OCI-LY1 (cell line): ENCODE measurements around the gene ARFIP2.

Source experiments
- H2AFZ ChIP-seq: fragments of 200-600 bp; sonication (generic), shearing (Covaris generic); 2 replicates; pipeline ENCODE4 v1.6.0; 2014; ENCODE audit warnings: antibody characterized with exemption, mild to moderate bottlenecking, low read length
- H3F3A ChIP-seq: fragments of 200-600 bp; sonication (generic), shearing (Covaris generic); 2 replicates; pipeline ENCODE4 v1.6.0; 2014; ENCODE audit warnings: mild to moderate bottlenecking, antibody characterized with exemption, low read length, moderate library complexity; ENCODE audit not compliant: insufficient read depth
- H3K27ac ChIP-seq: fragments of 200-600 bp; sonication (generic); 2 replicates; pipeline ENCODE4 v1.5.1; 2014; ENCODE audit warnings: low read length, mixed run types, mild to moderate bottlenecking, low read depth; ENCODE audit not compliant: poor library complexity, severe bottlenecking
- H3K27me3 ChIP-seq: fragments of 200-600 bp; sonication (generic); 2 replicates; pipeline ENCODE4 v1.6.0; 2014; ENCODE audit warnings: antibody characterized with exemption, mild to moderate bottlenecking, low read length, moderate library complexity; ENCODE audit not compliant: insufficient read depth
- H3K36me3 ChIP-seq: fragments of 200-600 bp; sonication (generic); 2 replicates; pipeline ENCODE4 v1.6.1; 2014; ENCODE audit warnings: mild to moderate bottlenecking, antibody characterized with exemption, low read length, moderate library complexity, mixed read lengths; ENCODE audit not compliant: insufficient read depth
- H3K4me1 ChIP-seq: fragments of 200-600 bp; sonication (generic); 2 replicates; pipeline ENCODE4 v1.5.1; 2014; ENCODE audit warnings: mild to moderate bottlenecking, low read length, moderate library complexity; ENCODE audit not compliant: insufficient read depth, severe bottlenecking
- H3K4me2 ChIP-seq: fragments of 200-600 bp; sonication (generic), shearing (Covaris generic); 2 replicates; pipeline ENCODE4 v1.6.1; 2014; ENCODE audit warnings: low read length
- H3K4me3 ChIP-seq: fragments of 200-600 bp; sonication (generic); 2 replicates; pipeline ENCODE4 v1.5.1; 2014; ENCODE audit warnings: low read length, low read depth, mild to moderate bottlenecking, mixed read lengths; ENCODE audit not compliant: poor library complexity, severe bottlenecking
- H3K79me2 ChIP-seq: fragments of 200-600 bp; shearing (Covaris generic); 2 replicates; pipeline ENCODE4 v1.6.1; 2016; ENCODE audit warnings: mixed run types, low read length, mixed read lengths; ENCODE audit not compliant: insufficient read depth
- H3K9ac ChIP-seq: fragments of 200-600 bp; sonication (generic), shearing (Covaris generic); 2 replicates; pipeline ENCODE4 v1.6.1; 2014; ENCODE audit warnings: mild to moderate bottlenecking, low read length, mixed read lengths
- H3K9me2 ChIP-seq: fragments of 200-600 bp; sonication (generic), shearing (Covaris generic); 2 replicates; pipeline ENCODE4 v1.6.1; 2014; ENCODE audit warnings: low read depth, mild to moderate bottlenecking, low read length, mixed read lengths
- H3K9me3 ChIP-seq: fragments of 200-600 bp; shearing (Covaris generic); 2 replicates; pipeline ENCODE4 v1.6.1; 2014; ENCODE audit warnings: low read length, mixed read lengths
- H4K20me1 ChIP-seq: fragments of 200-600 bp; sonication (generic), shearing (Covaris generic); 2 replicates; pipeline ENCODE4 v1.6.0; 2016; ENCODE audit warnings: mild to moderate bottlenecking, low read length; ENCODE audit not compliant: insufficient read depth
- CTCF ChIP-seq: fragments of 200-600 bp; sonication (generic), shearing (Covaris generic); IDR thresholded peaks from 2 replicates; pipeline ENCODE4 v1.5.1; 2017; ENCODE audit warnings: mild to moderate bottlenecking, antibody characterized with exemption, low read length, moderate library complexity, mixed read lengths
- EZH2 ChIP-seq: fragments of 200-600 bp; sonication (generic), shearing (Covaris generic); IDR thresholded peaks from 2 replicates; pipeline ENCODE4 v1.8.0; 2017; ENCODE audit warnings: borderline replicate concordance, mixed run types, mild to moderate bottlenecking, antibody characterized with exemption, low read length, moderate library complexity, mixed read lengths

Gene ARFIP2

GRCh38 chr11:6497069-6497839 lies 16.1 kb upstream of the ARFIP2 start, which contains the start of gene DNHD1:
Gene DNHD1 (plus strand): TSS chr11:6497280. CDS start chr11:6498216, 936 bp downstream.
- Histone ChIP-seq H2AFZ (no peak within 1 kb of the TSS), H3K9me2 (no peaks in the 10 kb centered on the region), H3K4me3 (no peak within 1 kb of the TSS), H3K27ac (no peak within 1 kb of the TSS), H3K4me2 (no peak within 1 kb of the TSS), H3K4me1 (no peaks in the 10 kb centered on the region), H3K27me3 (no peaks in the 10 kb centered on the region), H3K36me3 (peaks cover 40% of the 10 kb centered on the region), H3K9ac (no peak within 1 kb of the TSS), H3F3A (no peaks in the 10 kb centered on the region), H3K79me2 (no peaks in the 10 kb centered on the region), H4K20me1 (no peaks in the 10 kb centered on the region), H3K9me3 (no peaks in the 10 kb centered on the region)
- no peak for TF ChIP-seq EZH2

- no peaks in the 10 kb centered on the region for H3K4me1 ChIP-seq
- no peaks in the 10 kb centered on the region for H3K9me3 ChIP-seq
- H3K27me3 ChIP-seq, result no peaks in the 10 kb centered on the region
- H2AFZ ChIP-seq, result no peak overlapping the region
- no peaks in the 10 kb centered on the region for H3K9me2 ChIP-seq
- H3K9ac ChIP-seq, result no peak overlapping the region
- H3K4me3 ChIP-seq, result no peak overlapping the region
- H3F3A ChIP-seq, result no peaks in the 10 kb centered on the region
- H3K27ac ChIP-seq, result no peak overlapping the region
- TF ChIP-seq CTCF (no peak), EZH2 (no peak)
- no peaks in the 10 kb centered on the region for H3K79me2 ChIP-seq
- H4K20me1 ChIP-seq, result no peaks in the 10 kb centered on the region
- peaks cover 74% of the 10 kb centered on the region for H3K36me3 ChIP-seq
- no peak overlapping the region for H3K4me2 ChIP-seq
Observed at GRCh38 chr11:6489306-6489705, 8.2 kb upstream of the ARFIP2 start.

GRCh38 chr11:6488821-6489220 lies 7.7 kb upstream of the ARFIP2 start:
- Histone ChIP-seq H4K20me1 (no peaks in the 10 kb centered on the region), H3K4me3 (no peak overlapping the region), H3K79me2 (no peaks in the 10 kb centered on the region), H3F3A (no peaks in the 10 kb centered on the region), H3K27ac (no peak overlapping the region), H3K9me2 (no peaks in the 10 kb centered on the region), H3K9me3 (no peaks in the 10 kb centered on the region), H3K4me1 (no peaks in the 10 kb centered on the region), H3K9ac (no peak overlapping the region), H2AFZ (no peak overlapping the region), H3K4me2 (no peak overlapping the region), H3K36me3 (peaks cover 79% of the 10 kb centered on the region), H3K27me3 (no peaks in the 10 kb centered on the region)
- TF ChIP-seq EZH2, result no peak
- TF ChIP-seq CTCF, result no peak

- H3K9me2 ChIP-seq, result no peaks in the 10 kb centered on the region
- no peaks in the 10 kb centered on the region for H3F3A ChIP-seq
- no peaks in the 10 kb centered on the region for H3K27me3 ChIP-seq
- no peak overlapping the region for H3K9ac ChIP-seq
- H3K79me2 ChIP-seq, result 0 out of 2 replicates have a peak, but pooled peaks cover 2% of the 10 kb centered on the region
- H4K20me1 ChIP-seq, result no peaks in the 10 kb centered on the region
- H3K4me2 ChIP-seq, result no peak overlapping the region
- no peak overlapping the region for H3K4me3 ChIP-seq
- H2AFZ ChIP-seq, result no peak overlapping the region
- no peaks in the 10 kb centered on the region for H3K9me3 ChIP-seq
- no peaks in the 10 kb centered on the region for H3K4me1 ChIP-seq
- H3K36me3 ChIP-seq, result peaks cover 79% of the 10 kb centered on the region
- no peak for TF ChIP-seq CTCF
- no peak for TF ChIP-seq EZH2
- no peak overlapping the region for H3K27ac ChIP-seq
Observed at GRCh38 chr11:6488342-6488741, 7.2 kb upstream of the ARFIP2 start.
